ENCODE measurements around the gene MACROH2A1.

Gene MACROH2A1

DNA sequence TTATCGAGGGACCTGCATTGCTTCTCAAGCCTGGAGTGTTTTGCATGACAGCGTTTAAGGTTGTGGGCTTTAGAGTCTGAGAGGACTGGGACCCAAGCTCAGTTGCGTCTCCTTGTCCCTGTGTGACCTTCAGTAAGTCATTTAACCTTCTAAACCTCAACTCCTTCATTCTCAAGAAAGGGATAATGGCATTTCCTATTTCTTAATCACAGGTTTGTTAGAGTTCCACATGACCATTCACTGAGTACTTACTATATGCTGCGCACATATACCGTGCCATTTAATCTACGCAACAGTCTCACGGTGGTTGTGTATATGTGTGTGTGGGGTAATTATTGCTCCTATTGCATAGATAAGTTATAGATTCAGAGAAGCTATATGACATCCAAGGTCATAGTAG is 76.3 kb downstream of the MACROH2A1 start:
- no peak for ATAC-seq
- TF ChIP-seq, protein P1, sequence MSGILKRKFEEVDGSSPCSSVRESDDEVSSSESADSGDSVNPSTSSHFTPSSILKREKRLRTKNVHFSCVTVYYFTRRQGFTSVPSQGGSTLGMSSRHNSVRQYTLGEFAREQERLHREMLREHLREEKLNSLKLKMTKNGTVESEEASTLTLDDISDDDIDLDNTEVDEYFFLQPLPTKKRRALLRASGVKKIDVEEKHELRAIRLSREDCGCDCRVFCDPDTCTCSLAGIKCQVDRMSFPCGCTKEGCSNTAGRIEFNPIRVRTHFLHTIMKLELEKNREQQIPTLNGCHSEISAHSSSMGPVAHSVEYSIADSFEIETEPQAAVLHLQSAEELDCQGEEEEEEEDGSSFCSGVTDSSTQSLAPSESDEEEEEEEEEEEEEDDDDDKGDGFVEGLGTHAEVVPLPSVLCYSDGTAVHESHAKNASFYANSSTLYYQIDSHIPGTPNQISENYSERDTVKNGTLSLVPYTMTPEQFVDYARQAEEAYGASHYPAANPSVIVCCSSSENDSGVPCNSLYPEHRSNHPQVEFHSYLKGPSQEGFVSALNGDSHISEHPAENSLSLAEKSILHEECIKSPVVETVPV (CRISPR knock-in tag; IDR thresholded peaks at IDR 0.05), result no peak
- TF ChIP-seq ZNF565 (CRISPR knock-in tag; conservative IDR thresholded peaks at IDR 0.05; ENCODE audit: low read depth) (no peak), TOX (CRISPR knock-in tag; IDR thresholded peaks at IDR 0.05; ENCODE audit: borderline replicate concordance) (no peak)

DNA sequence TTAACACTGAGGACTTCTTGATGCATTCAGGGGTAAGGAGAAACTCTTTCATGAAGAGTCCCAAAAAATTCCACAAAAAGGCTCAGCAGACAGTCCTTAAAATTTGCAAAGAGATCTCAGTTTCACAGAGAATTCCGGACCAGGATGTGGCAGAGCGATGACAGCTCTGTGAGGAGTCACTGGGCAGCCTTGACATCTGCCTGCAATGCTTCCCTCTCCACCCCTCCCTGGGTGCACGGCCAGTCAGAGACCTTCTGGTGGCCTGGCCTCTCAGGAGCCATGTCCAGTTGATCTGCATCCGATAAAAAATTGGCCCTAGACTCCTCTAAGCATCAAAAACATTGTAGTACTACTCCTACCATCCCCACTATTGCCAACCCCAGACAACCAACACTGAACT is 76.8 kb downstream of the MACROH2A1 start:
- no peak for ATAC-seq
- TF ChIP-seq ZNF8 (CRISPR knock-in tag; IDR thresholded peaks at IDR 0.05), result no peak
- TF ChIP-seq, protein P2, sequence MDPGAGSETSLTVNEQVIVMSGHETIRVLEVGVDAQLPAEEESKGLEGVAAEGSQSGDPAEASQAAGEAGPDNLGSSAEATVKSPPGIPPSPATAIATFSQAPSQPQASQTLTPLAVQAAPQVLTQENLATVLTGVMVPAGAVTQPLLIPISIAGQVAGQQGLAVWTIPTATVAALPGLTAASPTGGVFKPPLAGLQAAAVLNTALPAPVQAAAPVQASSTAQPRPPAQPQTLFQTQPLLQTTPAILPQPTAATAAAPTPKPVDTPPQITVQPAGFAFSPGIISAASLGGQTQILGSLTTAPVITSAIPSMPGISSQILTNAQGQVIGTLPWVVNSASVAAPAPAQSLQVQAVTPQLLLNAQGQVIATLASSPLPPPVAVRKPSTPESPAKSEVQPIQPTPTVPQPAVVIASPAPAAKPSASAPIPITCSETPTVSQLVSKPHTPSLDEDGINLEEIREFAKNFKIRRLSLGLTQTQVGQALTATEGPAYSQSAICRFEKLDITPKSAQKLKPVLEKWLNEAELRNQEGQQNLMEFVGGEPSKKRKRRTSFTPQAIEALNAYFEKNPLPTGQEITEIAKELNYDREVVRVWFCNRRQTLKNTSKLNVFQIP (CRISPR knock-in tag; IDR thresholded peaks at IDR 0.05; ENCODE audit: borderline replicate concordance, low read depth), result no peak
- TF ChIP-seq ZNF565 (CRISPR knock-in tag; conservative IDR thresholded peaks at IDR 0.05; ENCODE audit: low read depth), result no peak
- no peak for TF ChIP-seq SNAI2 (CRISPR knock-in tag; IDR thresholded peaks at IDR 0.05)
- TF ChIP-seq RARB (CRISPR knock-in tag; IDR thresholded peaks at IDR 0.05), result no peak
- TF ChIP-seq ZNF70 (CRISPR knock-in tag; IDR thresholded peaks at IDR 0.05), result no peak
- no peak for TF ChIP-seq OSR1 (CRISPR knock-in tag; IDR thresholded peaks at IDR 0.05)
- no peak for TF ChIP-seq ESRRG (CRISPR knock-in tag; IDR thresholded peaks at IDR 0.05)
- TF ChIP-seq, protein P3, sequence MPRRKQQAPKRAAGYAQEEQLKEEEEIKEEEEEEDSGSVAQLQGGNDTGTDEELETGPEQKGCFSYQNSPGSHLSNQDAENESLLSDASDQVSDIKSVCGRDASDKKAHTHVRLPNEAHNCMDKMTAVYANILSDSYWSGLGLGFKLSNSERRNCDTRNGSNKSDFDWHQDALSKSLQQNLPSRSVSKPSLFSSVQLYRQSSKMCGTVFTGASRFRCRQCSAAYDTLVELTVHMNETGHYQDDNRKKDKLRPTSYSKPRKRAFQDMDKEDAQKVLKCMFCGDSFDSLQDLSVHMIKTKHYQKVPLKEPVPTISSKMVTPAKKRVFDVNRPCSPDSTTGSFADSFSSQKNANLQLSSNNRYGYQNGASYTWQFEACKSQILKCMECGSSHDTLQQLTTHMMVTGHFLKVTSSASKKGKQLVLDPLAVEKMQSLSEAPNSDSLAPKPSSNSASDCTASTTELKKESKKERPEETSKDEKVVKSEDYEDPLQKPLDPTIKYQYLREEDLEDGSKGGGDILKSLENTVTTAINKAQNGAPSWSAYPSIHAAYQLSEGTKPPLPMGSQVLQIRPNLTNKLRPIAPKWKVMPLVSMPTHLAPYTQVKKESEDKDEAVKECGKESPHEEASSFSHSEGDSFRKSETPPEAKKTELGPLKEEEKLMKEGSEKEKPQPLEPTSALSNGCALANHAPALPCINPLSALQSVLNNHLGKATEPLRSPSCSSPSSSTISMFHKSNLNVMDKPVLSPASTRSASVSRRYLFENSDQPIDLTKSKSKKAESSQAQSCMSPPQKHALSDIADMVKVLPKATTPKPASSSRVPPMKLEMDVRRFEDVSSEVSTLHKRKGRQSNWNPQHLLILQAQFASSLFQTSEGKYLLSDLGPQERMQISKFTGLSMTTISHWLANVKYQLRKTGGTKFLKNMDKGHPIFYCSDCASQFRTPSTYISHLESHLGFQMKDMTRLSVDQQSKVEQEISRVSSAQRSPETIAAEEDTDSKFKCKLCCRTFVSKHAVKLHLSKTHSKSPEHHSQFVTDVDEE (CRISPR knock-in tag; IDR thresholded peaks at IDR 0.05), result no peak
- TF ChIP-seq ZFP30 (CRISPR knock-in tag; IDR thresholded peaks at IDR 0.05), result no peak

DNA sequence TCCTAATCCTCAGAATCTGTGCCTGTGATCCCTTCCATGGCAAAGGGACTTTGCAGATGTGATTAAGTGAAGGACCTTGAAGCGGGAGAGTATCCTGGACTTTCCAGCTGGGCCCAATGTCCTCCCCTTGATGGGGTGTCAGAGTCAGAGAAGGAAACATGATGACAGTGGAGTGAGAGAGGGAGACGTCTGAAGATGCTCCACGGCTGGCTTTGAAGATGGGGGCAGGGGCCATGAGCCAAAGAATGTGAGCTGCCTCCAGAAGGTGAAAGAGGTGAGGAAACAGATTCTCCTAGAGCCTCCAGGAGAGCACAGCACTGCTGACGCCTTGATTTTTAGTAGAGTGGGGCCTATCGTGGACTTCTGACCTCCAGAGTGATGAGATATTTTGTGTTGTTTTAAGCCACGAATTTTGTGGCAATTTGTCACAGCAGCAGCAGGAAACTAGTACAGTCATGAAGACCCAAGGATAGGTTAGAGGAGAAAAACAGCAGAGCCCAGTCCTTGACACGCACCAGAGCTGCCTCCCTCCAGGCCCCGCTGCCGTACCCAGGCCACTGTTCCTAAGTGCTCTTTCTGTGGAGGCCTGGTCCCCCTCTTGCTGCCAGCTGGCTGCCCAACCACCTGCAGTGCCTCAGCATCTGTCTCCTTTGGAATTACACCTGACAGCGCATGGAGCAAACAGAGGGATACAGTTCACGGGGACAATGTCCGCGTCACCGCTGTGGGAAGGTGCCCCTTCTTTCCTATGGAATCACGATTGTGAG is 78.1 kb downstream of the MACROH2A1 start:
- TF ChIP-seq, protein P2 (CRISPR knock-in tag; IDR thresholded peaks at IDR 0.05; ENCODE audit: borderline replicate concordance, low read depth), result no peak
- TF ChIP-seq ZFP3 (CRISPR knock-in tag; IDR thresholded peaks at IDR 0.05) (no peak), CSDC2 (CRISPR knock-in tag; IDR thresholded peaks at IDR 0.05) (no peak), ZNF70 (CRISPR knock-in tag; IDR thresholded peaks at IDR 0.05) (no peak), ZC3H10 (CRISPR knock-in tag; IDR thresholded peaks at IDR 0.05) (no peak), SNAI2 (CRISPR knock-in tag; IDR thresholded peaks at IDR 0.05) (no peak), TOX (CRISPR knock-in tag; IDR thresholded peaks at IDR 0.05; ENCODE audit: borderline replicate concordance) (no peak), ZNF8 (CRISPR knock-in tag; IDR thresholded peaks at IDR 0.05) (no peak), ARNTL (CRISPR knock-in tag; IDR thresholded peaks at IDR 0.05; ENCODE audit: borderline replicate concordance, low read depth) (no peak), ZNF565 (CRISPR knock-in tag; conservative IDR thresholded peaks at IDR 0.05; ENCODE audit: low read depth) (no peak), ISL1 (CRISPR knock-in tag; IDR thresholded peaks at IDR 0.05) (no peak)
- TF ChIP-seq, protein P1 (CRISPR knock-in tag; IDR thresholded peaks at IDR 0.05), result no peak
- TF ChIP-seq, protein P3 (CRISPR knock-in tag; IDR thresholded peaks at IDR 0.05), result no peak
- TF ChIP-seq, protein P4, sequence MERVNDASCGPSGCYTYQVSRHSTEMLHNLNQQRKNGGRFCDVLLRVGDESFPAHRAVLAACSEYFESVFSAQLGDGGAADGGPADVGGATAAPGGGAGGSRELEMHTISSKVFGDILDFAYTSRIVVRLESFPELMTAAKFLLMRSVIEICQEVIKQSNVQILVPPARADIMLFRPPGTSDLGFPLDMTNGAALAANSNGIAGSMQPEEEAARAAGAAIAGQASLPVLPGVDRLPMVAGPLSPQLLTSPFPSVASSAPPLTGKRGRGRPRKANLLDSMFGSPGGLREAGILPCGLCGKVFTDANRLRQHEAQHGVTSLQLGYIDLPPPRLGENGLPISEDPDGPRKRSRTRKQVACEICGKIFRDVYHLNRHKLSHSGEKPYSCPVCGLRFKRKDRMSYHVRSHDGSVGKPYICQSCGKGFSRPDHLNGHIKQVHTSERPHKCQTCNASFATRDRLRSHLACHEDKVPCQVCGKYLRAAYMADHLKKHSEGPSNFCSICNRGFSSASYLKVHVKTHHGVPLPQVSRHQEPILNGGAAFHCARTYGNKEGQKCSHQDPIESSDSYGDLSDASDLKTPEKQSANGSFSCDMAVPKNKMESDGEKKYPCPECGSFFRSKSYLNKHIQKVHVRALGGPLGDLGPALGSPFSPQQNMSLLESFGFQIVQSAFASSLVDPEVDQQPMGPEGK (CRISPR knock-in tag; IDR thresholded peaks at IDR 0.05; ENCODE audit: borderline replicate concordance), result no peak
- TF ChIP-seq, protein P5, sequence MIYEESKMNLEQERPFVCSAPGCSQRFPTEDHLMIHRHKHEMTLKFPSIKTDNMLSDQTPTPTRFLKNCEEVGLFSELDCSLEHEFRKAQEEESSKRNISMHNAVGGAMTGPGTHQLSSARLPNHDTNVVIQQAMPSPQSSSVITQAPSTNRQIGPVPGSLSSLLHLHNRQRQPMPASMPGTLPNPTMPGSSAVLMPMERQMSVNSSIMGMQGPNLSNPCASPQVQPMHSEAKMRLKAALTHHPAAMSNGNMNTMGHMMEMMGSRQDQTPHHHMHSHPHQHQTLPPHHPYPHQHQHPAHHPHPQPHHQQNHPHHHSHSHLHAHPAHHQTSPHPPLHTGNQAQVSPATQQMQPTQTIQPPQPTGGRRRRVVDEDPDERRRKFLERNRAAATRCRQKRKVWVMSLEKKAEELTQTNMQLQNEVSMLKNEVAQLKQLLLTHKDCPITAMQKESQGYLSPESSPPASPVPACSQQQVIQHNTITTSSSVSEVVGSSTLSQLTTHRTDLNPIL (CRISPR knock-in tag; IDR thresholded peaks at IDR 0.05; ENCODE audit: low read depth), result no peak
- ATAC-seq, result no peak

All from SK-N-SH treated with all-trans-retinoic acid at 6 μM for 48 hours (cell line).